Measurements from ENCODE around the gene SP2.

DNA sequence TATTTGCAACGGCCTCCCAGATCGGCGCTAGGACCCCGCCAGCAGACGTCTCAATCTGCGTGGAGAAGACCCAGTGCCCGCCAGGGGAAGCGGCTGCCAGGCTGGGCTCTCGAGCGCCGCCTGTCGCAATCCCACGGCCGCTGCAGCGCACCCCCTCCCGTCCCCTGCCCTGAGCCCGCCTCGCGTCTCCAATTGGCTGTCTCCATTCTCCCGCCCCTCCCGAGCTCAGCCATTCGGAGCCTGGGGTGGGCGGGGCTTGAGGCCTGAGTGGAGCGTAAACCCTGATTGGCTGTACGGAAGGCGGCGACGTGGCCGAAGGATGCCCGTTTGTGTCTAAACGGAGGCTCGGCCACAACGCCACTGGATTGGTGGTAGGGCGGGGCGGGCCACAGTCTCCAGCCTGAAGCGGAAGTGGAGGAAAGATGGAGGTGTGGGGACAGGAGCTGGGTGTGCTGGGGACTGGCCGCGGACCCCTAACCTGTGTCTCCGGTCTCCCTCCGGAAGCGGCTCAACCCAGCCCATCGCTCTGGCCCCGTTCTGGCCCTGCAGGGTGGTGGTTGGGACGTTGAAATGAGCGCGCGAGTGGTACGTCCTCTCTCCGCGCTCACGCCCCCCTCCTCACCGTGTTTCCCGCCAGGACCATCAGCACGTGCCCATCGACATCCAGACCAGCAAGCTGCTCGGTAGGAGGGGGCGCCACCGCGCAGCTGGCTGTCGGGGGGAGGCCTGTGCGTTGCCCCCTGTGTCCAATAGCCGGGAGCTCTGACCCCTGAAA, 74.9 kb downstream of the SP2 start, which contains the start of gene CDK5RAP3:
- TF ChIP-seq CTCF (IDR thresholded peaks at IDR 0.05) (peak; percentile 89 to 99 (median 98)), POLR2A (IDR thresholded peaks at IDR 0.05) (peak in 2 of 4 donors; percentile 75 to 80)

Measured in esophagus squamous epithelium (tissue), 4 donors.